Stimulated activated CD8-positive, alpha-beta memory T cell treated with anti-CD3 and anti-CD28 coated beads, Interleukin-7, amount 100 ng/mL, for 48 hours (primary cell): Measurements from ENCODE around the gene POLR1E.
"Not testable (repeated sequence)": the region's sequence is repeated elsewhere in the genome, so short reads cannot be mapped to it uniquely, and the experiment has no call there.

Experiments
- DNase-seq, 2 donors: peaks; one replicate each; pipeline ENCODE4 v3.0.0-alpha.2; 2020; ENCODE audit warnings: low read depth in 1 of 2; ENCODE audit errors: extremely low read depth in 1 of 2

The POLR1E gene

DNA sequence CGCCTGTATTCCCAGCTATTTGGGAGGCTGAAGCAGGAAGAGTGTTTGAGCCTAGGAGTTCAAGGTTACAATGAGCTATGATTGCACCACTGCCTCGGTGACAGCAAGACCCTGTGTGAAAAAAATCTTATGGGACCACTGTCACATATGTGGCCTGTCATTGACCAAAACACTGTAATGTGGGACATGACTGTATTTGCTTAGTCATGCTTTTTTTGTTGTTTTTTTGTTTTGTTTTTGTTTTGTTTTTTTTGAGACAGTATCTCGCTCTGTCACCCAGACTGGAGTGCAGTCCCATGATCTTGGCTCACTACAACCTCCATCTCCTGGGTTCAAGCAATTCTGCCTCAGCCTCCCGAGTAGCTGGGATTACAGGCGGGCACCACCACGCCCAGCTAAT lies 13.5 kb downstream of the POLR1E start:
- no peak for DNase-seq

DNA sequence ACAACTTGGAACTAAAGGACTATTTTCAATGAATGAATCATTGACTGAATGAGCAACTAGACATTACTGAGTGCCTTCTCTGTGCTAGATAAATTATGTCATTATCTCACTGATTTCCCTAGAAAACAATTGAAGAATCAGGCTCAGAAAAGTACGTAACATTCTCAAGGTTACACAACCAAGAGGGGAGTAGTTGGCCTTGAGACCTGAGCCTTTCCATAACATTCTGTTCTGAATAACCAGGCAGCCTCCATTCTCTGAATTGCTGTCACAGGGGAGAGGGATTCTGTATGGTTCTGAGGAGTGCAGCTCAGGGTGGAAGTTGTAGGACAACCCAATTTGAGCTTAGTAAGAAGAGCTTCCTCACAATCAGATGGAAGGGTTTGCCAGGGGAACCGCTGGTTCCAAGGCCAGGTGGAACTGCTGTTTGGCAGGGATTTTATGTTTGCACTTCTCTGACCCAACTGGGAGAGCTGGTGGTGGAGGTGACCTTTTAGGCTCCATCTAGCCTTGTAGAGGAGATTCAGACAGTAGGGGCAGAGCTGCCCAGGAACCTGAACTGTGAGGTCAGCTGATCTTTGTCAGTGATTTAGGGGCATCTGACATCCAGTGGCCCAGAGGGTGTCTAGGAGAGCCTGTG lies 16.3 kb downstream of the POLR1E start:
- no peak for DNase-seq

DNA sequence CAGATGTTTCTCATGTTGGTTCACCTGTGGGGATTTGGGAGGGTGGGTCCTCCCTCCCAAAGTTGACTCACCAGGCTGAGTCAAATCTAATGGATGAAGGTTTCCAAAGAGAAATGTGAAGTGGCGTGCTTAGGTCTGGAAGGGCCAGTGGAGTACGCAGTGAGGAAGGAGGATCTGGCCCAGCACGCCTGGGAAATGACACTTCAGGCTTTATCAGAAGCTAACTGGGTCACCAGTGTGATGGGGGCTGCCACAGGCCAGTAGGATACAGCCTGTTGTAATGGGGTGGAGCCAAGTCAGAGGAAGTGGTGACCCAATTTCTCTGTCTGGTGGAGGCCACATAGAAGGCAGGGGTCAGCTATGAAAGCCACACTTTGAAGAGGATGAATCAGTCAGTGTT lies 18.0 kb downstream of the POLR1E start:
- DNase-seq, result no peak

DNA sequence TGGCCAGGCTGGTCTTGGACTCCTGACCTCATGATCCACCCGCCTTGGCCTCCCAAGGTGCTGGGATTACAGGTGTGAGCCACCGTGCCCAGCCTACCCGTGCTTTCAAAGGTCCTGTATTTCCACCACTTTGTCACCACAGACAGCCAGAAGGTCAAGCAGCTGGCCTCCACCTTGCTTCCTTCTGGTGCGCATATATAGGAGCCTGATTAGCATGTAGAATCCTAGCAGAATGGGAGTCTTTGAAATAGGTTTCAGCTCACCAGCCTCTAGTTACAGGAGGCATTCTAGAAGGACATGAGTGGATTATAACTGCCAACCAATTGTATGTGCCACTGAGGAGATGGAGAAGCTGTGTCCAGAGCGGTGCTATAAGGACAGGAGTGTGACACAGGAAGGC lies 18.9 kb downstream of the POLR1E start:
- DNase-seq, result no peak

DNA sequence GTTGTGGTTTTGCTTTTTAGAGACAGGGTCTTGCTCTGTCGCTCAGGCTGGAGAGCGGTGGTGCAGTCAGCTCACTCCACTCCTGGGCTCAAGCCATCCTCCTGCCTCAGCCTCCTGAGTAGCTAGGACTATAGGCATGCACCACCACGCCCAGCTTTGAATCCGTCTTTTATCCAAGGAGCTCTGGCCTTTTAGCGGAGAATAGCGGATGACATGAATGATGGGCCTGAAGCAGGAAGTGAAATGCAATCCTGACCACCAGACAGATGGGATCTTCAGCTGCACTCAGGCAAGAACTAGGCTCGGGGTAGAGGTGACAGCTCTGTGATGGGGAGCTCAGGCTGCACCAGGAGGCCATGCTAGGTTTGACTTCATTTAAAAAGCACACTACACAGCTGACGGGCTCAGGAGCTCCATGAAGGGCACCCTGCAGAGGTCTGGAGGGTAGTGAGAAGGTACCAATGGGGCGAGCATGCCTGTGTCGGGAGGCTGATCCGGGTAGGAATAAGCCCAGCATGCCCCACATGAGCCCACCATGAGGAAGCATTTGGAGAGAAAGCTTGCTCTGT lies 21.9 kb downstream of the POLR1E start:
- DNase-seq, result no peak

DNA sequence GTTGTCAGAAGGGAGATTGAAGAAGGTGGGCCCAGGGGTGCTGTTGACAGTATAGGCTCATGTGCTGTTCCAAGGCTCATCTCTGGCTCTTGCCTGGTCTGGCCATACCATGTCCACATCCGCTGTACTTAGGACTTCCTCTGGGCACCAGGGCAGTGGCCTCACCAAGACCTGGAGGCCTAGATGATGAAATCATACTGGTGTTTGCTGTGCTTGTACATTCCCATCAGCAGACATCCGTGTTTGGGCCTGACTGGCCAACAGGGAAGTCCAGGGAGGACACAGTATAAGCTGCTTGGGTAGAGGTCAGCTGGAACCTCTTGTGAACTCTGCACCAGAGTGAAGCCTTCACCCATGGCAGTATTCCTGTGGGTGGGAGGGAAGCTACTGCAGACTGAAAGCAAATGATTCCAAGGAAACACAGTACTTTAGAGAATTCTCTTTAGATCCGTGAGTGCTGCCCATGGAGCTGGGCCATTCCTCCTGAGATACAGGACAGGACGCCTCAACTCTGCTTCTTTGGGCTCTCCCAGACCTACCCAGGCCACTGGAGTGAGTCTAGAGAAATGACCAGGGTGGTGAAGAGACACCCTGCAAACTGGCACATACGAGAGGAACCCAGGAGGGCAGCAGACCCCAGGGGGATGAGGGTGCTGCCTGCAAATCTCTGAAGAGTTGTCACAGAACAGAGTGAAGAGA lies 22.5 kb downstream of the POLR1E start:
- no peak for DNase-seq

DNA sequence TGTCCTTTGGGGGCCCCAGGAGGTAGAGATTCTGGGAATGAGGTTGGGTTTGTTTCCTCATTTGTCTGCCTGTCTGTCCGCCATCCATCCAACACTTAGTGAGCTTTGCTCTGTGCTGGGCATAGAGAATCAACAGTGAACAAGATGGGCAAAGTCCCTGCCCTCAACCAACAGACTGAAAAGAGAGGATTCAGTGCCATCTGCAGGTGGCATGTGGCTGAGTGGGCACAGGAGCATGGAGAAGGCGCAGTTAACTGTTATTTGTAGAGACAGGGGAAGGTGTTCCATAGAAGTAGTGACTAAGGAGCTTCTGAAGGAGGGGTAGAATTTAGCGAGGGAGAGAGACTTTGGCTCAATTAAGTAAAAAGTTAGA lies 23.1 kb downstream of the POLR1E start:
- no peak for DNase-seq

DNA sequence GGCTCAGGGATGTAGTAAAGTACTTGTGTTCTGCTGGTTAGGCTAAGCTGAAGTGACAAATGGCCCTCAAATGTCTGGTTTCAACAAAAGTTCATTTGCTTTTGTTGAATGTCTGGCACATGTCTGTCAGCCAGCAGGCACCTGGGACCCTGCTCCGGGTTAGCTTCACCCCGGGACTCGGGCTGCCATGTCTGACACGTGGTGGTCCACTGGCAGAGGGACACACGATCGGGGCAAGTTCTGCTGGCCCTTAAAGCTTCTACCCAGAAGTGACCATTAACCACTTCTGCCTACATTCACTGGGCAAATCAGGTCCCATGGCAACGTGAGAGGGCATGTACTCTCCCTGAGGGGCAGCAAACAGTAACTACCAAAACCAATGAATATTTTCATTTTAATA lies 23.8 kb downstream of the POLR1E start:
- no peak for DNase-seq

DNA sequence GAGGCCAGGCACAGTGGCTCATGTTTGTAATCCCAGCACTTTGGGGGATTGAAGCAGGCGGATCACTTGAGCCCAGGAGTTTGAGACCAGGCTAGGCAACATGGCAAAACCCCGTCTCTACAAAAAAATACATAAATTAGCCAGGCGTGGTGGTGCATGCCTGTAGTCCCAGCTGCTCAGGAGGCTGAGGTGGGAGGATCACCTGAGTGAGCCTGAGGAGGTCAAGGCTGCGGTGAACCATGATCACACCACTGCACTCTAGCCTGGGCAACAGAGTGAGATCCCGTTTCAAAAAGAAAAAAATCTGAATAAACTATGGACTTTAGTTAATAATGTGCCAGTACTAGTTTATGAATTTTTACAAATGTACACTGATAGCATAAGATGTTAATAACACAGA lies 24.3 kb downstream of the POLR1E start:
- not testable (repeated sequence) for DNase-seq

DNA sequence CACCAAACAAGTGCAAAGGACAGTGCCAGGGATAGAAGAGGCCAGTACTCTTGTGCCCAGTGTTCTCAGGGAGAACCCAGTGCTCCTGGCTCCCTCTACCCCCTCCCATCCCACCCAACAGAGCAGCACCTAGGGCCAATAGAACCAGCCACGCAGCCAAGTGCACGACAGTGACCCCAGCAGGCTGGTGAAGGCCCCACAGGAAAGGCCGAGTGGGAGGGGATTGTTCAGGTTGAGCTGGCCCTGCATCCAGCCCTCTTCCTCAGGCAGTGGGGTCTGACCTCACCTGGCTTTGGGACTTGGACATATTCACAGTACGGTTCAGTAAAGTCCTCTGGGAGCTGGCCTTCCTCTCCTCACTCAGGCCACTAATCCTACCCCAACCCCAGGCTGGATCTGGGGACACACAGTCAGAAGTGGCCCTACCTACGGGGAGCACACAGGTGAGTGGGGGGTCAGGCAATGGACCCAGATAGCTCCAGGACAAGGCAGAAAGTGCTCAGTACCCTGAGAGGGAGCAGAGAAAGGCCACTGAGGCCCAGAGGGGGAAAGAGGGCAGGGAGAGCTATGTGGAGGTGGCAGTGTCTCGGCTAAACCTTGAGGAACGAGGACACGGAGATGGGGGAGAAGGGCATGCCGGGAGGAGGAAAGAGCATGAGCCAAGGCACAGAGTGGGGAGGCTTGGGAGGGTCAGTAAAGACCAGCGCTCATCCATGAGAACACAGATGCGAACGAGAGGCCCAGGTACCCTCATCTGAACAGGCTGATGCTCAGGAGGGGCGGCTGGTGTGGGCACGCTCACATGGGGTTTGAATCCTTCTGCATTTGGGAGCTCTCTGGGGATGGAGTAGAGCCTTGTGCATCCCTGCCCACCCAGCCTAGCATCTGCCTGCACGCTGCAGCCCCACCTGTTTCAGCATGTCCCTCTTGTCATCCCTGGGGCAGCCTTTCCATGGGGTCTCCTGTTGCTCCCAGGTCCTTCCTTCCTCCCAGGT lies 25.6 kb downstream of the POLR1E start:
- DNase-seq, result no peak

DNA sequence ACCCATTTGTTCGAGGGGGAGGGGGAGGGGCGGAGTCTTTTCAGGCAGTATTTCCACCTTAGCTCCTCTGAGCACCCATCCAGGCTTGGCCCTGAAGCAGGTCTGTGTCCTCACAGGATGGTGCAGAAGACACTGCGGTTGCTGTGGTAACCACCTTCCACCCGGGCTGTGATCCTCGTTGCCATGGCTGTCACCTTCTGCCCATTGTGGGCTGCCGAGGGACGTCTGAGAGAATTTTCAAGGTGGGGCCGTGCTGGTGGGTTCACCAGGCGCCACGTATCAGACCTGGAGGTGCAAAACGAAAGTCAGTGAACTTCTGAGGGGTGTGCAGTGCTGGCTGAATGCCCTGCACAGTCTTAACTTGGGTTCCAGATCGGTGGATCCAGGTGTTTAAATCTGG lies 26.7 kb downstream of the POLR1E start:
- no peak for DNase-seq

DNA sequence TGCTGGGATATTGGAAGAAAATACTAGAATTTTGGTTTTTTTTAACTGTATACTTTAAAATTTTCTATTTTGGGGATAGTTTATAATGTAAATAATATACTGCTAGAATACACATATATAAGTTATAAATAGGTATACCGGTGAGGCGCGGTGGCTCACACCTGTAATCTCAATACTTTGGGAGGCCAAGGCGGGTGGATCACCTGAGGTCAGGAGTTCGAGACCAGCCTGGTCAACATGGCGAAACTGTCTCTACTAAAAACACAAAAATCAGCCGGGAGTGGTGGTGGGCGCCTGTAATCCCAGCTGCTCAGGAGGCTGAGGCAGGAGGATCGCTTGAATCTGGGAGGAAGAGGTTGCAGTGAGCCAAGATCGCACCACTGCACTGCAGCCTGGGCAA lies 28.7 kb downstream of the POLR1E start:
- DNase-seq, result not testable (repeated sequence)

DNA sequence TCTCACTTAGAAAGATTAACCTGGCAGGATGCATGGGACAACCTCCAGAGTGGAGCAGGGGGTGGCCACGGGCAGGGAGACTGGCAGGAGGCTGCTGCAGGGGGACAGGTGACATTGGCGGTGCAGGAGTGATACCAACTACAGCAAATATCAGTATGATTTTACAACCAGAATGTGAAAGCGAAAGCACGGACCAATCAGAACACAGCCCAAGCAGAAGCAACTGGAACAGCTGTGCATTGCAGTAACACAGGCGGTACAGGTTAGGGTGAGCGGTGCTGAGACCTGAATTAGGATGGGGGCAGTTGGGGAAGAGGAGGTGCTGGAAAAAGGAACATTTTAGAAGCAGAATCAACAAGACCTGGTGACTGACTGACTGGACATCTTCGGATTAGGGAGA lies 29.3 kb downstream of the POLR1E start:
- DNase-seq, result no peak

DNA sequence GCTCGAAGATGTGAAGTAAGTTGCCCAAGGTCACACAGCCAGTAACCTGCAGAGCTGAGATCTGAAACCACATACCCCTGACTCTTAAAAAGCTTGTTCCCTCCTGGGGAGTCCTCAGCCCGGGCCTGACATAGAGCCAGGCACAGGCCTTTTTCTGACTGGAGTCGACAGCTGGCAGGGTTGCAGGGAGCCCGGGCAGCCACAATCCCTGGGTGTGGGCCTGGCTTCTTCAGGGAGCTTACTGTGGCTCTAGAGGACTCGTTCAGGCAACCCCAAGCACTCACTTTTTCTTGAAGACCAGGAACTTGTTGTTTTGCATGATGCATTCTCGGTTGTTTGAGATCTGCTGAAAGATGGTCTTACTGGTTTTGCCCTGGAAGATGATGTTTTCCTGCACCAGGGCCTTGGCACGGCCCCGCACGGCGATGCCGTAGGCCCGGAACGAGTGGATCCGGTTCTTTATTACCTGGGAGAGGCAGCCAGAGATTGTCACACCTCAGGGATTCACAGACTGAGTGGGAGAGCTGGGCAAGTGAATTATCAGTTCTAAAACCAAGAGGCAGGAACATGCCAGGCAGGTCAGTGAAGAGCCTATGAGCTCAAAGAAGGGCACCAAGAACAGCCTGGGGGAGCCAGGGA lies 30.0 kb downstream of the POLR1E start:
- DNase-seq, result no peak

DNA sequence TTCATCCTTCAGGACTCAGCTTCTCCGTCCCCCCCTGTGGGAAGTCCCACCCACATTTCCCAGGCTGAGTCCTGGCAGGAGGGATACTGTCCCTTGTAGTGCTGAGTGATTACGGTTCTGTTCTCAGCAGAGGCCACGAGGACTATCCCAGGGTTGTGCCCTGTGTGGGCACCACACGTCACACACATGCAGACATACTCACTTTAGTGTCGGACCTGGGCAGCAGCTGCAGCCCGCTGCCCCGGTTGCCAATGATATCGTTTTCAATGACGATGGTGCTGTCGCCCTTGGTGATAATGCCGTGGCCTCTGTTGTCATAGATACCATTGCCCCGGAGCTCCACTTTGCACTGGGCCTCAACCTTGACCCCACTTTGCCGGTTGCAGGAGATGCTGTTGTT lies 32.2 kb downstream of the POLR1E start:
- no peak for DNase-seq

DNA sequence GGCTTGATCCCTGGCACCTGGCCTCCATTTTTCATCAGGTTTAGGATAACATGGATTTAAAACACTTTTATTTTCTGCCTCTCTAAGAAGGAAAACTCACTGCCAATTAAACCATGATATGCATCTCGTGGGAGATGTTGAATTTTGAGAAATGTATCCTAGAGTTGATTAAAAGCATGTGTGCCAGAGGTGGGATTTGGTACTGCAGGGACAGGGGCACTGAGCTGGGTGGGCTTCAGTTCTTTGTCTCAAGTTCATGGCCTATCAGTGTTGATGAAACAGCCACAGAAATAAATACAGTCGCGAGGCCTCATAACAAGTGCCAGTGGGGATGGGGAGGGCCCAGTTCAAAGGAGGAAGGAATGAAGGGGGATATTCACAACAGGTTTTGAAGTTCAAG lies 34.9 kb downstream of the POLR1E start:
- no peak for DNase-seq

DNA sequence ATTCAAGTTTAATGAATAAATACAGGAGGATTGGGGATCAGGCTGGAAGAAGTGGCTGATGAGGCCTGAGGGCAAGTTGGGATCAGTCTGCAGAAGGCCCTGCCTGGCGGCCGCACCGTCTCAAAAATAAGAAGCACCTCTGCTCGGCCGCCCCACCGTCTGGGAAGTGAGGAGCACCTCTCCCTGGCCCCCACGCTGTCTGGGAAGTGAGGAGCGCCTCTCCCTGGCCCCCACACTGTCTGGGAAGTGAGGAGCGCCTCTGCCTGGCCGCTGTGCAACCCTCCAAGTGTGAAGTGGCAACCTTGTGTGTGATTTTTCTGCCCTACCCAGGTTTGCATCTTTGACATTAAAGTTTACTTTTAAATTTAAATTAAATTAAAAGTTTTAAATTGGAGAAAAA lies 35.4 kb downstream of the POLR1E start:
- no peak for DNase-seq

DNA sequence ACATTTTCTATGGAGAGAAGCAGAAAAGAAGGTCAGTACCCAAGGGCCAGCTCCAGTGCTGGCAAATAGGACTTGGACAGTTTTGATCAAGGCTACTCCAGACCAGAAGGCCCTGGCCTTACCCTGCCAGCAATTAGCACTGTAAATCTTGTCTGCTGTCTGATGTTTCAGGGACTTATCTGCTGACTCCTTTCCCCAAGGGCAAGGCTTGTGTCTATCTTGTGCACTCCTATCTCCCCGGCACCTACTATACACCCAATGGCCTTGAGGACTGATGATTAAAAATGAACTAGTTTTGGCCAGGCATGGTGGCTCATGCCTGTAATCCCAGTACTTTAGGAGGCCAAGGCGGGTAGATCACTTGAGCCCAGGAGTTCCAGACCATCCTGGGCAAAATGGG lies 37.2 kb downstream of the POLR1E start:
- no peak for DNase-seq

DNA sequence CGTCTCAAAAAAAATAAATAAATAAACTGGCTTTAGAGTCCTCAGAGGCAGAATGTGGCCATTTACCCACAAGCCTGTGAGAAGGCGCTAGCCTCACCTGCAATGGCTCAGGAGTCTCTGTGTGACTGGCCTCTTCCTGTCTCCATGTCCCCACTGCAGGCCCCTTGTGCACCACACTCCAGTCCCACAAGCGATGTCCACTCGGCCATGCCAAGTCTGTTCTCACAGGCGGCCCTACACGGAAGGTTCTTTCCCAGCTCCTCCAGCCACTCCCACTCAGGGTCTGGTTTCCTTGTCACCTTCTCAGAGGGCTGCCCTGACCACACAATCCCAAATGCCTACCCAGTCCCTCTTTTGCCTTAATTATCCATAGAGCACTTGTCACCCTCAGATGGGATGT lies 38.2 kb downstream of the POLR1E start:
- DNase-seq, result no peak

DNA sequence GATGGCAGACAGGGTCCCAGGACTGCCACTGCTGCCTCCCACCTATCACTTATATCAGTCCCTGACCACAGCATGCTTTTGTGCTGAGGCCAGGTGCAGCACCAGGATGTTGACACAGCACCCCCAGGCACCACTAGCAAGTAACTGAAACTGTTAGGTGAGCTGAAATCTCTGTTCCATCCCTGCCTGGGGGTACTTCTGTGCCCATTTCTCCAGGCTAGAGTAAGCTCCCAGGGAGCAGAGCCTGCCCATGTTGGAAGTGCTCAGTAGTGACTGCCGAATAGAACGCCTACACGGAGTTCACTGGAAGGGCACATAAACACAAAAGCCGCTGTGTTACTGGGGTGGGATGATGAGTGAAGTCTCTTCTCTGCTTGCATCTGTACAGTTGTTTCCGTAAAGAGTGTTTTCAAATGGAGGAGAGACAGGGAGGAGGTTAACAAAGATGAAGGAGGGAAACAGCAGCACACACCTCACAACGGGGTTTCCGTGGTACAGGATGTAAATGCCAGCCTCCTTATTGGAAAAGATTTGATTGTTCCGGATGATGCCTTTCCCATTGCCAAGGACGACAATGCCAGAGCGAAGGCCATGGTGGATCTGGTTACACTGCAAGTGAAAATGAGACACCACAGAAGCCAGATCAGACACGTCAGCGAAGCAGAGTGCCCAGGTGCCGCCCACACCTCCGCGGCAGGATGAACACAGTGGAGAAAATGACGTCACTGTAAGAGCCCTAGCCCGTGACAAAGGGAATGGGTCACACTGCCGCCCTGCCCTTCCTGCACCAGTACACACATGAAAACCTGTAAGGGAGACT lies 43.1 kb downstream of the POLR1E start:
- DNase-seq, result peak; percentile 42 to 74
